ENCODE data around the gene DOCK4. TPM values are rescaled to one million over a fixed set of nuclear protein-coding genes. Genes with fewer than 3 reads are reported as not detected.

DOCK4 gene
- total RNA-seq, 1 donor from 2014 or later = 60.3 TPM

DNA sequence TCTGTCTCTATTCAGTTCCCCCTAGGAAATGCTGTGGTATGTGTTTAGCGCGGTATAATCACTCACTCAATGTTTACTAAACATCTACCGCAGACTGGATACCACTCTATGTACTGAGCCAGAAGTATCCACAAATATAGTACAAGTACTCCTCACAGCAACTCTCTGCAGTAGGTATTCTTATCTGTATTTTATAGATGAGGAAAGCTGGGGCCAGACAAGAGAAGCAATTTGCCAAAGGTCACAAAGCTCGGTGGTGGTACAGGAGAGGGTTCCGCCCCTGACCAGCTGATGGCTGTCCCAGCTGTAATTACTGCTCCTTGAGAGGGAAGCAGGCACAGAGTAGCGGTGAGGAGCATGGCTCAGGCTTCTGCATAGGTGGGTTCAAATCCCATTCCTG is 184.1 kb downstream of the DOCK4 start:
- H3K27me3 Mint-ChIP-seq (ENCODE audit: unreplicated experiment) = no peaks in the 10 kb centered on the region
- no peak for DNase-seq

DNA sequence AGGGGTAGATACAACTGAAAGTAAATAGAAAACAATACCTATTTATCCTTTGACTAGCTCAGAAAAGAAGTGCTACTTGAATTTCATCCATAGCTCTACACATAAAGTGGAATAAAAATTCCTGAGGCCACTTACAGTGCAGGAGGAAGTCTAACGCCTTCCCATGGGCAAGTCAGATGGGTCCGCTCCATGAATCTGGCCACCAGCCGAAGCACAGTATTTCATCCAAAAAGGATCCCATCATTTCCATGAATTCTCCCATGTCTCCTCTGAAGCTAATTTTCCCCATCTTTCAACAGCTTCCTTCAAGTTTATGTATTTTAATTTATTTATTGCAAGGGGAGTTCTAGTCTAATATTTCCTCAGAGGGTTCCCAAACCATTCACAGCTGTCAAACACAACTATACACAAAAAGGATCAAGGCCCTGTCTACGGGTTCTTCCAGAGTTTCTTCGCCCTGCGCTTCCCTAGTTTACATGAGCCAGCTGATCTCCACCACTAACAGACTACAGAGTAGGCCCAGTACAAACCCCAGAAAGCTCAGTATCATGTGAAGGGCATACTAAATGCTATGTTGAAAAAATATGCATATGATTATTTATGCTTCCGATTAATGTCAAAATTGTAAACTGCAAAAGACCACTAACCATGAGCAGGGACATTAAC is 184.7 kb downstream of the DOCK4 start:
- no peak for DNase-seq
- H3K4me3 Mint-ChIP-seq (ENCODE audit: unreplicated experiment) = no peak overlapping the region
- no peaks in the 10 kb centered on the region for H3K4me1 Mint-ChIP-seq (ENCODE audit: low read depth, unreplicated experiment)
- no peaks in the 10 kb centered on the region for H3K9me3 Mint-ChIP-seq (ENCODE audit: unreplicated experiment)
- no peaks in the 10 kb centered on the region for H3K27me3 Mint-ChIP-seq (ENCODE audit: unreplicated experiment)
- H3K27ac Mint-ChIP-seq (ENCODE audit: unreplicated experiment) = no peak overlapping the region
- no peaks in the 10 kb centered on the region for H3K36me3 Mint-ChIP-seq (ENCODE audit: unreplicated experiment)
- TF ChIP-seq, protein P1, sequence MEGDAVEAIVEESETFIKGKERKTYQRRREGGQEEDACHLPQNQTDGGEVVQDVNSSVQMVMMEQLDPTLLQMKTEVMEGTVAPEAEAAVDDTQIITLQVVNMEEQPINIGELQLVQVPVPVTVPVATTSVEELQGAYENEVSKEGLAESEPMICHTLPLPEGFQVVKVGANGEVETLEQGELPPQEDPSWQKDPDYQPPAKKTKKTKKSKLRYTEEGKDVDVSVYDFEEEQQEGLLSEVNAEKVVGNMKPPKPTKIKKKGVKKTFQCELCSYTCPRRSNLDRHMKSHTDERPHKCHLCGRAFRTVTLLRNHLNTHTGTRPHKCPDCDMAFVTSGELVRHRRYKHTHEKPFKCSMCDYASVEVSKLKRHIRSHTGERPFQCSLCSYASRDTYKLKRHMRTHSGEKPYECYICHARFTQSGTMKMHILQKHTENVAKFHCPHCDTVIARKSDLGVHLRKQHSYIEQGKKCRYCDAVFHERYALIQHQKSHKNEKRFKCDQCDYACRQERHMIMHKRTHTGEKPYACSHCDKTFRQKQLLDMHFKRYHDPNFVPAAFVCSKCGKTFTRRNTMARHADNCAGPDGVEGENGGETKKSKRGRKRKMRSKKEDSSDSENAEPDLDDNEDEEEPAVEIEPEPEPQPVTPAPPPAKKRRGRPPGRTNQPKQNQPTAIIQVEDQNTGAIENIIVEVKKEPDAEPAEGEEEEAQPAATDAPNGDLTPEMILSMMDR (IDR thresholded peaks at IDR 0.05; ENCODE audit: partially characterized antibody, unreplicated experiment) = no peak

More for the DNA sequence above, 184.1 kb downstream of the DOCK4 start:
- Mint-ChIP-seq H3K36me3 (ENCODE audit: unreplicated experiment) (no peaks in the 10 kb centered on the region), H3K4me1 (ENCODE audit: low read depth, unreplicated experiment) (no peaks in the 10 kb centered on the region), H3K9me3 (ENCODE audit: unreplicated experiment) (no peaks in the 10 kb centered on the region), H3K4me3 (ENCODE audit: unreplicated experiment) (no peak overlapping the region), H3K27ac (ENCODE audit: unreplicated experiment) (no peak overlapping the region)
- TF ChIP-seq, protein P1 (IDR thresholded peaks at IDR 0.05; ENCODE audit: partially characterized antibody, unreplicated experiment) = no peak

DNA sequence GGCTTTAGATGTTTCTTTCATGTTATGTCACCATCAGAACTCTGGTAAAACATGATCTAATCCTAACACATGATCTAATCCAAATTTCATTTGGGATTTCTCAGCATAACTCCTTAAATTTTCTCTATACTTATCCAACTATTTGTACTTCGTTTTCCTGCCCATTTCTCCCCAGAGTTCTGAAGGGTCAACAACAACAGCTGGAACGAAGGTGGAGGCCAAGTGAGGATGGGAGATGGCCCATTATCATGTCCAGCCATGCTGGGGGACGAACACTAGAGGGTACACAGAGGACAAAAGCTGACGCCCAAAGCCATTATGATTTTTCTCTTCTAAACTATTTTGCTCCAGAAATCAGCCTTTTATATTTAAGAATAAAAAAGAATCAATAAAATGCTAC is 185.4 kb downstream of the DOCK4 start:
- H3K4me3 Mint-ChIP-seq (ENCODE audit: unreplicated experiment) = no peak overlapping the region
- H3K9me3 Mint-ChIP-seq (ENCODE audit: unreplicated experiment) = no peaks in the 10 kb centered on the region
- no peak overlapping the region for H3K27ac Mint-ChIP-seq (ENCODE audit: unreplicated experiment)
- H3K36me3 Mint-ChIP-seq (ENCODE audit: unreplicated experiment) = no peaks in the 10 kb centered on the region
- no peak for DNase-seq
- no peaks in the 10 kb centered on the region for H3K4me1 Mint-ChIP-seq (ENCODE audit: low read depth, unreplicated experiment)
- TF ChIP-seq, protein P1 (IDR thresholded peaks at IDR 0.05; ENCODE audit: partially characterized antibody, unreplicated experiment) = no peak
- H3K27me3 Mint-ChIP-seq (ENCODE audit: unreplicated experiment) = no peaks in the 10 kb centered on the region

DNA sequence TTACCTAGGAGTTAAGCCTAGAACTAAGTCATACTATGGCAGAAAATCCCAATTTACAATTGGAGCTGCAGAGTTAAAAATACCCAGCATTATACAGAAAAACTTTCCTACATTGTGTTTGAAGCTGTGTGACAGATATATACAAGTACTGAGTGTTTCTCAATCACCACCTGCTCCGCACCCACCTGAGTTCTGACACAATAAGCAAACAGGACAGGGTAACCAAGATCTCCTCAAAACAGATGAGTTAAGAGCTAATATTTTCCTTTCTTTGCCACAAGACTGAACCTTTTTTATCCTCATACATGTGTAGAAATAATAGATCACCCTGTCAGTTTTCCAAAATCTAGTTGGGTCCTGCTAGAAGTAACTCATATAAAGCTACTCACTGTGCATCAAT is 186.3 kb downstream of the DOCK4 start:
- Mint-ChIP-seq H3K9me3 (ENCODE audit: unreplicated experiment) (no peaks in the 10 kb centered on the region), H3K27ac (ENCODE audit: unreplicated experiment) (no peak overlapping the region), H3K36me3 (ENCODE audit: unreplicated experiment) (no peaks in the 10 kb centered on the region), H3K4me3 (ENCODE audit: unreplicated experiment) (no peak overlapping the region), H3K27me3 (ENCODE audit: unreplicated experiment) (no peaks in the 10 kb centered on the region), H3K4me1 (ENCODE audit: low read depth, unreplicated experiment) (no peaks in the 10 kb centered on the region)
- TF ChIP-seq, protein P1 (IDR thresholded peaks at IDR 0.05; ENCODE audit: partially characterized antibody, unreplicated experiment) = no peak
- DNase-seq = no peak

DNA sequence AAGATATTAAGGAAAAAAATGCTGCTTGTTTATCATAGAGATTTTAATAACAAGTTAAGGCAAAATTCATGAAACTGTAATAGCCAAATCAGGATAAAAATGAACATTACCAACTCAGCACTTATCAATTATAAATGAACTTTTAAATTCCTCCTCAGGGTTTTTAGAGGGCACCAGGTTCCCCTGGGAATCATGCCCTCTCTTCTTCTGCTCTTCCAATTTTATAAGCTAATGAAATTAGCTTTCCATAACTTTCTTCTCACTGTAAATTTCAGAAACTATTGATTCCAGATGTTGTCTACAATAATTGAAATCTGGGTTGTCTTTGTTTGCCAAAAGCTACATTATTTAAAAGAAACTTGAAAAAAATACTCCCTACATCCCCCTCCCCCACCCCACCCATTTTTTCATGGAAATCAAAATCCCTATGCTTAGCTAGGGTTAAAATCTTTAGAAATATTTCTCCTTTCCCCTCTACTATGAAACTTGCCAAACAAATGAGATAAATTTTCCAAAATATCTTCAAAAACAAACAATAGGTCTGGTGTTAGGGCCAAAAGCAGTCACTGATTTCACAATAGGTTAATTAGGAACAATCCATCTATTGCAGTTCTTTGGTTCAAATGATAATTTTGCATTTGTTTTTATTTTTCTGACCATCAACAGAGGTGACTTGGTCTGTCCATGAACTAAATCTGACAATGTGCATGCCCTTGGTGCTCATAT is 187.7 kb downstream of the DOCK4 start:
- Mint-ChIP-seq H3K27me3 (ENCODE audit: unreplicated experiment) (no peaks in the 10 kb centered on the region), H3K4me1 (ENCODE audit: low read depth, unreplicated experiment) (no peaks in the 10 kb centered on the region), H3K4me3 (ENCODE audit: unreplicated experiment) (no peak overlapping the region), H3K27ac (ENCODE audit: unreplicated experiment) (no peak overlapping the region), H3K36me3 (ENCODE audit: unreplicated experiment) (no peaks in the 10 kb centered on the region), H3K9me3 (ENCODE audit: unreplicated experiment) (no peaks in the 10 kb centered on the region)
- no peak for DNase-seq
- TF ChIP-seq, protein P1 (IDR thresholded peaks at IDR 0.05; ENCODE audit: partially characterized antibody, unreplicated experiment) = no peak
